PC-3 (cell line): Measurements from ENCODE around the gene PDZRN4. TPM values are rescaled to one million over a fixed set of nuclear protein-coding genes. Genes with fewer than 3 reads are reported as not detected.

Experiments
- ATAC-seq: fragments of 200-7000 bp; cut with Tn5 transposase; 2 replicates; pipeline ENCODE4 v1.9.1; 2020; ENCODE audit warnings: mild to moderate bottlenecking, moderate library complexity
- BruUV-seq: library from RNA; stranded (reverse); fragments of 400-500 nt; replicated peaks from 2 replicates; lab custom pipeline; 2021; lab: Mats Ljungman, UMichigan
- CTCF ChIA-PET: fragments of 300-600 bp; sonication (Branson Sonifier 250); formaldehyde crosslinking; loops from one replicate; lab custom pipeline; 2022; ENCODE audit warnings: antibody characterized with exemption; lab: Charles Lee
- POLR2A ChIA-PET: fragments of 300-600 bp; sonication (Branson Sonifier 250); formaldehyde crosslinking; loops from one replicate; lab custom pipeline; 2022; ENCODE audit warnings: antibody characterized with exemption; ENCODE audit not compliant: unreplicated experiment; lab: Charles Lee
- DNase-seq: peaks from one replicate; pipeline ENCODE4 v3.0.0-alpha.2; 2015
- H2AFZ ChIP-seq: fragments of 300-600 bp; sonication (generic); 2 replicates; pipeline ENCODE4 v1.6.0; 2016; ENCODE audit warnings: antibody characterized with exemption, low read length
- H3F3A ChIP-seq: fragments of 300-600 bp; sonication (generic); one replicate; pipeline ENCODE4 v1.6.0; 2017; ENCODE audit warnings: antibody characterized with exemption, low read length, control low read depth, mild to moderate bottlenecking; ENCODE audit not compliant: unreplicated experiment
- H3K27ac ChIP-seq: fragments of 300-600 bp; sonication (generic); 2 replicates; pipeline ENCODE4 v1.5.1; 2016; ENCODE audit warnings: mild to moderate bottlenecking, low read length
- H3K27me3 ChIP-seq: fragments of 300-600 bp; sonication (generic); 2 replicates; pipeline ENCODE4 v1.6.1; 2016; ENCODE audit warnings: low read length, mixed read lengths
- H3K36me3 ChIP-seq: fragments of 300-600 bp; sonication (generic); 2 replicates; pipeline ENCODE4 v1.6.1; 2016; ENCODE audit warnings: low read depth, mixed run types, low read length, mixed read lengths
- H3K4me1 ChIP-seq: fragments of 300-600 bp; sonication (generic); 2 replicates; pipeline ENCODE4 v1.5.1; 2016; ENCODE audit warnings: low read length; ENCODE audit not compliant: insufficient read depth
- H3K4me2 ChIP-seq: fragments of 300-600 bp; sonication (generic); 2 replicates; pipeline ENCODE4 v1.6.0; 2016; ENCODE audit warnings: low read length
- H3K4me3 ChIP-seq: fragments of 300-600 bp; sonication (generic); 2 replicates; pipeline ENCODE4 v1.5.1; 2016; ENCODE audit warnings: mild to moderate bottlenecking, low read length, mixed read lengths
- H3K79me2 ChIP-seq: fragments of 300-600 bp; sonication (generic); 2 replicates; pipeline ENCODE4 v1.6.1; 2017; ENCODE audit warnings: low read length, mixed read lengths
- H3K9ac ChIP-seq: fragments of 300-600 bp; sonication (generic); 2 replicates; pipeline ENCODE4 v1.6.0; 2016; ENCODE audit warnings: mild to moderate bottlenecking, low read length
- H3K9me2 ChIP-seq: fragments of 300-600 bp; sonication (generic); replicated peaks from 2 replicates; pipeline ENCODE4 v1.6.1; 2016; ENCODE audit warnings: mixed run types, low read length, mixed read lengths
- H3K9me3 ChIP-seq: fragments of 300-600 bp; sonication (generic); 2 replicates; pipeline ENCODE4 v1.6.1; 2016; ENCODE audit warnings: low read length, mixed read lengths
- H4K20me1 ChIP-seq: fragments of 300-600 bp; sonication (generic); 2 replicates; pipeline ENCODE4 v1.6.1; 2016; ENCODE audit warnings: low read length, mixed read lengths
- CTCF ChIP-seq: fragments of 300-600 bp; sonication (generic); conservative IDR thresholded peaks from 2 replicates; pipeline ENCODE4 v1.5.1; 2017; ENCODE audit warnings: antibody characterized with exemption, low read depth, mild to moderate bottlenecking, low read length
- EZH2 ChIP-seq: fragments of 300-600 bp; sonication (generic); IDR thresholded peaks from one replicate; pipeline ENCODE4 v1.6.1; 2017; ENCODE audit warnings: antibody characterized with exemption, mild to moderate bottlenecking, low read length; ENCODE audit not compliant: unreplicated experiment
- EZH2phosphoT487 ChIP-seq: fragments of 300-600 bp; sonication (generic); IDR thresholded peaks from 2 replicates; pipeline ENCODE4 v1.6.1; 2018; ENCODE audit warnings: mild to moderate bottlenecking, antibody characterized with exemption, low read length, borderline replicate concordance
- intact Hi-C: fragments of 100-400 bp; cut with micrococcal nuclease; formaldehyde crosslinking; loops from 2 replicates; pipeline ENCODE4 v1.9.0; 2023
- total RNA-seq: library from RNA; depleted of rRNA; stranded (reverse); fragments of >200 nt; gene quantifications from 2 replicates; pipeline ENCODE4 v1.2.3, GENCODE V29; 2014

The PDZRN4 gene
- total RNA-seq, 1 experiment from 2014 or later = not detected

- no peaks in the 10 kb centered on the region for H3K4me1 ChIP-seq
- TF ChIP-seq EZH2phosphoT487 (no peak), CTCF (no peak), EZH2 (no peak)
- H3K9me2 ChIP-seq = no peaks in the 10 kb centered on the region
- H3K79me2 ChIP-seq = no peaks in the 10 kb centered on the region
- DNase-seq = no peak
- POLR2A ChIA-PET = no interaction called here
- H3K9me3 ChIP-seq = no peaks in the 10 kb centered on the region
- no TSS peak for BruUV-seq
- no peak overlapping the region for H3K27ac ChIP-seq
- H3K4me2 ChIP-seq = no peak overlapping the region
- H3F3A ChIP-seq = no peaks in the 10 kb centered on the region
- H3K9ac ChIP-seq = no peak overlapping the region
- ATAC-seq = no peak
- intact Hi-C loops = no loop called here
- H4K20me1 ChIP-seq = no peaks in the 10 kb centered on the region
- H2AFZ ChIP-seq = no peak overlapping the region
- H3K4me3 ChIP-seq = no peak overlapping the region
- H3K27me3 ChIP-seq = peaks cover 20% of the 10 kb centered on the region; the same call in 1 of the 2 replicates
- no peaks in the 10 kb centered on the region for H3K36me3 ChIP-seq
- CTCF ChIA-PET = no interaction called here
Measured at GRCh38 chr12:41230756-41231155, 42.6 kb downstream of the PDZRN4 start.

- Histone ChIP-seq H2AFZ (no peak overlapping the region), H4K20me1 (no peaks in the 10 kb centered on the region), H3K79me2 (no peaks in the 10 kb centered on the region), H3K4me3 (no peak overlapping the region), H3K9me2 (no peaks in the 10 kb centered on the region), H3F3A (no peaks in the 10 kb centered on the region), H3K4me2 (no peak overlapping the region), H3K9ac (no peak overlapping the region), H3K36me3 (no peaks in the 10 kb centered on the region), H3K27me3 (peaks cover 8% of the 10 kb centered on the region), H3K9me3 (no peaks in the 10 kb centered on the region), H3K27ac (no peak overlapping the region), H3K4me1 (no peaks in the 10 kb centered on the region)
- no TSS peak for BruUV-seq
- DNase-seq (no peak), ATAC-seq (no peak)
- TF ChIP-seq EZH2 (no peak), EZH2phosphoT487 (no peak), CTCF (no peak)
- POLR2A ChIA-PET = no interaction called here
- CTCF ChIA-PET = no interaction called here
- intact Hi-C loops = no loop called here
Measured at GRCh38 chr12:41234692-41235091, 46.6 kb downstream of the PDZRN4 start.

DNA sequence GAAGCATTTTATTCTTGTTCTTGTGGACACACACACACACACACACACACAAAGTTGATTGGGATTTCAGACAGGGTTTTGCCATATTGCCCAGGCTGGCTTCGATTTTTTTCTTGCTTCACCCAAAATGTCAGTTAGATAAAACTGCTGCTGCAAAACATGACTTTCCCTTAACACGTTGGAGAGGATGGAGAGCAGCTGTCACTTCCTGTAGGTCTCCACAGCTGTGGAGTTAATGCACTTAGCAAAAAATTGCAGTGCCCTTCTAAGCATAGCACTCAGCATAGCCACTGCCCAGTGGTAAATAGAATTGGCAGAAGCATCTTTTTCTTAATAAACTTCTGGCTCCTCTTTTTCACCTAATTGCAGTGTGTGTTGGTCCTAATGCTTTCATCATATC, 54.5 kb downstream of the PDZRN4 start:
- ATAC-seq = no peak
- ChIA-PET POLR2A (no interaction called here), CTCF (no interaction called here)
- no TSS peak for BruUV-seq
- no peak for TF ChIP-seq CTCF
- TF ChIP-seq EZH2 = no peak
- TF ChIP-seq EZH2phosphoT487 = no peak
- Histone ChIP-seq H3K9me2 (no peaks in the 10 kb centered on the region), H3K9ac (no peak overlapping the region), H3K27me3 (peaks cover 24% of the 10 kb centered on the region), H3K4me2 (no peak overlapping the region), H2AFZ (no peak overlapping the region), H3K4me1 (no peaks in the 10 kb centered on the region), H3K4me3 (no peak overlapping the region), H3K27ac (no peak overlapping the region), H4K20me1 (no peaks in the 10 kb centered on the region), H3K9me3 (no peaks in the 10 kb centered on the region), H3F3A (no peaks in the 10 kb centered on the region), H3K79me2 (no peaks in the 10 kb centered on the region), H3K36me3 (no peaks in the 10 kb centered on the region)
- intact Hi-C loops = no loop called here
- no peak for DNase-seq
